Mucosa of stomach (tissue), 1 donor: ENCODE data around the gene KLF11.

Experiments used
- H3K27me3 ChIP-seq: one replicate; pipeline ENCODE4 v1.7.0; 2013; ENCODE audit warnings: mild to moderate bottlenecking, low read length; ENCODE audit not compliant: control insufficient read depth, insufficient read depth
- H3K36me3 ChIP-seq: one replicate; pipeline ENCODE4 v1.7.0; 2013; ENCODE audit warnings: low read length; ENCODE audit not compliant: control insufficient read depth, insufficient read depth
- H3K4me1 ChIP-seq: one replicate; pipeline ENCODE4 v1.7.0; 2013; ENCODE audit warnings: mild to moderate bottlenecking, low read length; ENCODE audit not compliant: control insufficient read depth, insufficient read depth
- H3K4me3 ChIP-seq: one replicate; pipeline ENCODE4 v1.7.0; 2013; ENCODE audit warnings: low read length
- H3K9ac ChIP-seq: one replicate; pipeline ENCODE4 v1.7.0; 2013; ENCODE audit warnings: mild to moderate bottlenecking, low read length, moderate library complexity
- H3K9me3 ChIP-seq: one replicate; pipeline ENCODE4 v1.7.0; 2013; ENCODE audit warnings: mild to moderate bottlenecking, low read length, moderate library complexity; ENCODE audit not compliant: control insufficient read depth
- donor health status: Pancreatic carcinoma.

KLF11 gene

DNA sequence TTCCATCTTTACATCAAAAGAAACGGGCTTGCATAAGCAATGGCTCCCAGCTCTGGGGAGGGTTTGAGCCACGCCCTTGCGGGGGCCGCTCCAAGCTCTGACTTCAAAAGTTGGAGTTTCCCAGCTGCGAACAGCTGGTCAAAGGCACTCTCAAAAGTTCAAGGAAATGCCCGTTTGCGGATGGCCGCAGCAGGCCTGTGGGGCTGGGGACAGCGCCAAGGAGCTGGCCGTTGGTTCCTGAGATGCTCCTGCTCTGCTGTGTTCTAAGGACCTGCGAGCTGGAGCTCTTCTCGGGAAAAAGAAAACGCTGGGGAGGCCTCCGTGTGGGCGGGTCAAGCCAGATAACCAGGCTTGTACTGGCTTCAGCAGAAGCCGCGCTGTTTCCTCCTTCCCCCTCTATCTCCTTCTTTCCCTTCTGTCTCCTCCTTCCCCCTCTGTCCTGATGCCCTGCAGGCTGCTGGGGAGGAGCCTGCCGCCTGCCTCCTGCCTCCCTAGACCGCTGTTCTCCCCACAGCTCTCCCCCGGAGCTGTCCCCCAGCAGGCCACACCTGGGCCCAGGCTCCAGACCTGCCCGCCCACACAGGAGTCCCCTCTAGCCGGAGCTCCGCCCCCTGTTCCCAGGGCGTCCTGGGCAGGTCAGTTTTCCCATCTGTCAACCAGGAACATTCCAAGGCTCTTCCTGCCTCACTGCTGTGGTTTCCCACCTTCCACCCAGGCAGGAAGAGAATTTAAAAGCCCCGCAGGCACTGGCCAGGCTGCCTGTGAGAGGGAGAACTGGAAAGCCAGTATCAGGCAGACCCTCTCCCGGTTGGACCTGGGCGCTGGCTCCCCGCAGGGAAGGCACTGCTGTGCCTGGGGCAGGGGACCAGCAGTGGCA, 14.1 kb downstream of the KLF11 start:
- peaks cover 5% of the 10 kb centered on the region for H3K27me3 ChIP-seq
- H3K9me3 ChIP-seq = no peaks in the 10 kb centered on the region
- no peaks in the 10 kb centered on the region for H3K36me3 ChIP-seq
- peak overlapping the region; percentile 49 for H3K9ac ChIP-seq
- no peak overlapping the region for H3K4me3 ChIP-seq
- H3K4me1 ChIP-seq = peaks cover 12% of the 10 kb centered on the region

DNA sequence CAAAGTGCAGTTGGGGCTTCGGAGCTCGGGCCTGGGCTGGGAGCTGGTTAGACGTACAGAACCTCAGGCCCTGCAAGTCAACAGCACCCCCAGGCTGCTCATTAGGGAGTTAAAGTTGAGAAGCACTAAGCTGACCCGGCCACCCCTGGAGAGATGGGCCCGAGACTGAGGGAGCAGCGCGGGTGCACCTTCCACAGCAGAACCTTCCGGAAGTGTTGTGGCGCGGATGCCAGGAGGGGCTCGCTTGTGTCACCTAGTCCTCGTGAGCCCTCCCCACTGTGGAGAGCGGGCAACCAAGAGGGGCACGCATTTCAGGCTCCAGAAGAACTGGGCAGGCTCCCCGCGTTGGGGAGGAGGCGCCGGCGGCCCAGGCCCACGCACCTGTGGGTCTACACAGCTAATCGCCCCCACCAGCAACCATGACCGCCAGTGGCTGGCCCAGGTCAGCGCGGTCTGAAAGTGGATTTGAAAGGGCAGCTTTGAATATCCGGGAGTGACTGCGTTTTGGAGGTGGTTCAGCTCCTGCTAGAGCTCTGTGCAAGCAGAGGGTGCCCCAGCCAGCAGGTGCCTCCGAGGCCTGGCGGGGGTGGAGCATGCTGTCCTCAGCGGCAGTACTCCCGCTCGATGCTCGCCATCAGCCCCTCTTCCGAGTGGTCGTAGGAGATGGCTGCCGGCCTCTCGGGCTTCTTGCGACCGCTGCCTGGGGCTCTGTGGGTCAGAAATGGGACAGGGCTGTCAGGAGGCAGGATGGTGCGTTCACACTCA, 15.1 kb downstream of the KLF11 start:
- peaks cover 5% of the 10 kb centered on the region for H3K27me3 ChIP-seq
- H3K9me3 ChIP-seq = no peaks in the 10 kb centered on the region
- no peaks in the 10 kb centered on the region for H3K36me3 ChIP-seq
- peaks cover 12% of the 10 kb centered on the region for H3K4me1 ChIP-seq
- no peak overlapping the region for H3K4me3 ChIP-seq
- no peak overlapping the region for H3K9ac ChIP-seq

DNA sequence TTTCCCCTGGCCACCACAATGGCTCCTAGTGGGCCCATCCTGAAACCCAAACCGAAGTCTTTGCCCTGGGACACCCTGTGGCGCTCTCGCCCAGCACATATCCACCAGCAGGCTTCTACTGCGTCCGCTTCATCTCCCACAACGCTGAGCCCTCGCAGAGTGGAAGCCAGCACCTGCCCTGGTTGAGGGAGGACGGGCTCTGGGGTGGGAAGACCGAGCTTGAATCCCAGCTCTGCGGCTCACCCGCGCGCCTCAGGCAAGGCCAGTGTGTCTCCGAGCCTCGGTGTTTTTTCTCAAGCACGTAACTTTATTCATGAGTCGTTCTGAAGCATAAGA, 15.6 kb downstream of the KLF11 start:
- no peak overlapping the region for H3K4me3 ChIP-seq
- peaks cover 5% of the 10 kb centered on the region for H3K27me3 ChIP-seq
- H3K9me3 ChIP-seq = no peaks in the 10 kb centered on the region
- peaks cover 12% of the 10 kb centered on the region for H3K4me1 ChIP-seq
- H3K36me3 ChIP-seq = no peaks in the 10 kb centered on the region
- H3K9ac ChIP-seq = no peak overlapping the region

DNA sequence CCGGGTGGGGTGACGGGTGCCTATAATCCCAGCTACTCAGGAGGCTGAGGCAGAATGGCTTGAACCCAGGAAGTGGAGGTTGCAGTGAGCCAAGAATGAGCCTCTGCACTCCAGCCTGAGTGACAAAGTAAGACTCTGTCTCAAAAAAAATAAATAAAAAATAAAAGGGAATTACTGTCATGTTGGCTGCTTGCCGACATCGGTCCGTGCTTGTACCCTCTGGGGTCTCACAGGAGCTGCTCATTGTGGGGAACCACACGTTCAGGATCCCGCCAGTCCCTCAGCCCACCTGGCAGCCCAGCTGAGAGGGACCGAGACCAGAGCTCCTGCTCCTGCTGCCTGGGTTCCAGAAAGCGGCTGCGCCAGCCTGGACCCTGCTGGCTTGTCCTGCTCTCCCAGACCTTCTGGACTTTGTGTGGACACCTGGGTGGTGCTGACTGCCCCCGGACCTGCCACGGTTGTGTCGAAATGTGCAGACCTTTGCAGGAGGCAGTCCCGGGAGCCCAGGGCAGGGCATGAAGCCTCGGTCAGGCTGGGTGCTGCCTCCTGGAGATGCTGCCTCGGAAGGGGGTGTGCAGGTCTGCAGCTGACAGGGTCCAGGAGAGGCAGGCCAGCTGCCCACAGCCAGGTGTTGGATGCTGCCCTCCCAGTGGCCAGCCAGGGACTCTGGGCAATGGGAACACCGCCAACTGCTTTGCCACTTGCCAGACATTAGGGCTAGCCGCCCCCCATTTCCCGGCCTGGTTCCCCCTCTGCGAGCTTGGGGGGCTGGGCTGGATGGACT, 16.4 kb downstream of the KLF11 start:
- H3K27me3 ChIP-seq = peaks cover 5% of the 10 kb centered on the region
- peaks cover 12% of the 10 kb centered on the region for H3K4me1 ChIP-seq
- no peaks in the 10 kb centered on the region for H3K9me3 ChIP-seq
- H3K9ac ChIP-seq = no peak overlapping the region
- H3K4me3 ChIP-seq = no peak overlapping the region
- no peaks in the 10 kb centered on the region for H3K36me3 ChIP-seq

DNA sequence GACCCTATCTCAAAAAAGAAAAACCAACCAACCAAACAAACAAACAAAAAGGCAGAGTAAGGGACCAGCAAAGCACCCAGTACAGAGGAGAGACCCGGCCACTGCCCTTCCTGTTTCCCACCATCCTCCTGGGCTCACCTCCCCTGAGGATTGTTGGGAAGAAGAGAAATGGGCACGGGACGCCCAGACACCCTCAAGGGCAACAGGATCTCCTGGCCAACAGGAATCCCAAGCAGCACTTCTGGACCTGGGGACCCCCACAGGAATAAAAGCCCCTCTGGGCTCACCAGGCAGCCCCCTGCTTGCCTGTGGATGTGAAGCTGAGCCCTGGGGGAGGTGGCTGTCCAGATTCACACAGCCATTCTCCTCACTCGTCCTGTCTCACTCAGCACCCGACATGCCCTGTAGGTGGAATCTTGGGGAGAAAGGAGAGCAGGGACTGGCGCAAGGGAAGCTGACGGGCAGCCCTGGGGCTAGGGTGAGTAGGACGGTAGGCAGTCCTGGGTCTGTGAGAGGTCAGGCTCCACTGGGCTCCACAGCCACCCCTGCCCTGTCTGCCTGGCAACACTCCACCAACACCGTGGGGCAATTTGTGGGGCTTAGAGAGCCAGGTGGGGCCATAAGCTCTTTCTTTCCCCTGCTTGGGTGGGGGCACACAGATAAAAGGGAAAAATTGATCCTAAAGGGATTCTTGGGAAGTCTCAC, 18.0 kb downstream of the KLF11 start:
- no peaks in the 10 kb centered on the region for H3K9me3 ChIP-seq
- no peaks in the 10 kb centered on the region for H3K36me3 ChIP-seq
- H3K9ac ChIP-seq = no peak overlapping the region
- peaks cover 5% of the 10 kb centered on the region for H3K27me3 ChIP-seq
- peaks cover 12% of the 10 kb centered on the region for H3K4me1 ChIP-seq
- H3K4me3 ChIP-seq = no peak overlapping the region

DNA sequence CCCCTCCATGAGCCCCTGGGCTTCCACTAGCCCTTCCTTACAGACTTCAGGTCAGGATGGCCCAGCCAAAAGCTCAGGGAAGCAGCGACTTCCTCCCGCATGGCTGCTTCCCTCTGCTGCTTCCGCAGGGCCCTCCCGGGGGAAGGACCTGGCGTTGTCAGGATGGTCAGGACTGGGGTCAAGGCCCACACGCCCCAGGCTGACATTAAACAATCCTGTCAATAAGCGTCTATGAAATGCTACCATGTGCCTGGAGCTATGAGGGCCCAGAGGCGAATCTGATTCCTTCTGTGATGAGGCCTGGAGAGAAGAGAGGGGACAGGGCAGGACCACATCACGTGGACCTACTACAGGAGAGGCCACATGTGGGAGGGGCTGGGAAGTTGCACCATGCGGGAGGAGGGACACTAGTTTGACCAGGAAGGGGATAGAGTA, 19.6 kb downstream of the KLF11 start:
- Histone ChIP-seq H3K4me3 (no peak overlapping the region), H3K36me3 (no peaks in the 10 kb centered on the region), H3K4me1 (peaks cover 1% of the 10 kb centered on the region), H3K27me3 (peaks cover 5% of the 10 kb centered on the region), H3K9me3 (no peaks in the 10 kb centered on the region), H3K9ac (no peak overlapping the region)

DNA sequence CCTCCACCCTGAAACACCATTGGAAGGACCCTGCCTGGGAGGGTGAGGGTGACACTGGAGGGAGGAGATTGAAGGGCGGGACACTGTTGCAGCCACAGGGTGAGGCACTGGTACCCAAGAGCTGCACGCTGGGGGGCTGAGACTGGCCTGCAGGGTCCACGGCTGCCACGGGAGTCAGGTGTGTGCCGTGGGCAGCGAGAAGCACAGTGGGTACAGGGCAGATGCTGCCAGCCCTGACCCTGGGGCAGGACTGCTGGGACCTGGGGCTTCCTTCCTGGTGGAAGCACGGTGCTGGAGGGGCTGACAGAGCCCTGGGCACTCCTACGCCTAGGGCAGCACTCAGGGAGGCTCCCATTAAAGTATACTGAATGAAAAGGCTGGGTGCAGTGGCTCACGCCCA, 20.2 kb downstream of the KLF11 start:
- Histone ChIP-seq H3K9ac (no peak overlapping the region), H3K36me3 (no peaks in the 10 kb centered on the region), H3K4me3 (no peak overlapping the region), H3K27me3 (peaks cover 5% of the 10 kb centered on the region), H3K9me3 (no peaks in the 10 kb centered on the region), H3K4me1 (no peaks in the 10 kb centered on the region)

DNA sequence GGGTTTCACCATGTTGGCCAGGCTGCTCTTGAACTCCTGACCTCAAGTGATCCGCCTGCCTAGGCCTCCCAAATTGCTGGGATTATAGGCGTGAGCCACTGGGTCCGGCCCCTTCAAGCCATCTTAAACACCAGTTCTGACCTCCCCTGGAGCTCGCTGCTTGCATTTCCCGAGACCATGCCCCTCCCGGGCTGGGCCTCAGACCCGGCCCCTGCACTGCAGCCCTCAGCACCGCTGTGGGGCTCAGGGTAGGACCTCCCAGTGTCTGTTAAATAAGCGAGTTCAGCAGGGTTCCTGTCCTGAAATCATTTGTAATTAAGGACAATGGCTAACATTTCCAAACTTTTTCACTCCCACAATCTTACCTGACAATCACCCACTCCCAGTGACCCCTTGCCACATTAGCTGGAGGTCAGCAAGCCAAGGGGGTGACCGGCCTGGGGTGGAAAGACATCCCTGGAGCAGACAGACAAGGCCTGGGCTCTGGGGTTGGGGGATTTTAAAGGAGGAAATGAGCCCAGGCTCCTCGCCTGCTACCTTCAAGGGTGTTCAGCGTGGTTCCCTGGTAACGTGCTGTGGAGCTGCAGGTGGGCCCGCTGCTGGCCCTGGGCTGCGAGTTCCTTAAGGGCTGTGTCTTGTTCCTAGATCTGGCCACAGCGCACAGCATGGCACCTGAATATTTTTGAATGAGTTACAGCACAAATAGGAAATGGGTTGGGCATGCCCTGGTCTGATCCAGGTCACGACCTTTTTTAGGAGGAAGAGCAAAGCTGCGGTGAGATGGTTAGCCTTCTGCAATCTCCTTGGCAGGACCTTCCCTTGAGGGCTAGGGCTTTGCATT, 21.8 kb downstream of the KLF11 start:
- Histone ChIP-seq H3K4me3 (no peak overlapping the region), H3K4me1 (no peaks in the 10 kb centered on the region)

DNA sequence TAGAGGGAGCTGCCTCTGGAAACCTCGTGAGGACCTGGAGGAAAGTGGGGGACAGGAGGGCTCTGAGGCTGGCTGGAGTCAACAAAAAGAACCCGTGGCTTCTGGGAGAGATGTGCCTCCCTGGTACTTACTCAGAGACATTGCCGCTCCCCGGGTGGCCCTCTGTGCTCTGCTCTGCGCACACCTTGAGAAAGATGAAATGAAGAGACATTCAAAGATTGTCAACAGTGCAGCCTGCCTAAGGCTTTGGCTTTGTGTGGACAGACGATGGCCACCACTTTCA, 22.4 kb downstream of the KLF11 start:
- Histone ChIP-seq H3K36me3 (no peaks in the 10 kb centered on the region), H3K9me3 (no peaks in the 10 kb centered on the region), H3K4me1 (no peaks in the 10 kb centered on the region), H3K9ac (no peak overlapping the region), H3K4me3 (no peak overlapping the region), H3K27me3 (peaks cover 5% of the 10 kb centered on the region)

More for the DNA sequence above, 21.8 kb downstream of the KLF11 start:
- no peak overlapping the region for H3K9ac ChIP-seq
- H3K9me3 ChIP-seq = no peaks in the 10 kb centered on the region
- H3K36me3 ChIP-seq = no peaks in the 10 kb centered on the region
- peaks cover 5% of the 10 kb centered on the region for H3K27me3 ChIP-seq

DNA sequence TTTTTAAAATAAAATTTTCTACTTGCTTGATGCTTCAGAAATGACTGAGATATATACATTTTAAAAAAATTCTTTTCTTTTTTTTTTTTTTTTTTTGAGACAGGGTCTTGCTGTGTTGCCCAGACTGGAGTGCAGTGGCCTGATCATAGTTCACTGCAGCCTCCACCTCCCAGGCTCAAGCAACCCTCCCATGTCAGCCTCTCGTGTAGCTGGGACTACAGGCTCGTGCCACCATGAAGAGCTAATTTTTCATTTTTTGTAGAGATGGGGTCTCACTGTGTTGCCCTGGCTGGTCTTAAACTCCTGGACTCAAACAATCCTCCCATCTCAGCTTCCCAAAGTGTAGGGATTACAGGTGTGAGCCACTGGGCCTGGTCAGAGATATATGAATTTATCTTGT, 24.0 kb downstream of the KLF11 start:
- Histone ChIP-seq H3K27me3 (no peaks in the 10 kb centered on the region), H3K4me3 (no peak overlapping the region), H3K36me3 (no peaks in the 10 kb centered on the region), H3K9me3 (no peaks in the 10 kb centered on the region), H3K9ac (no peak overlapping the region), H3K4me1 (no peaks in the 10 kb centered on the region)

DNA sequence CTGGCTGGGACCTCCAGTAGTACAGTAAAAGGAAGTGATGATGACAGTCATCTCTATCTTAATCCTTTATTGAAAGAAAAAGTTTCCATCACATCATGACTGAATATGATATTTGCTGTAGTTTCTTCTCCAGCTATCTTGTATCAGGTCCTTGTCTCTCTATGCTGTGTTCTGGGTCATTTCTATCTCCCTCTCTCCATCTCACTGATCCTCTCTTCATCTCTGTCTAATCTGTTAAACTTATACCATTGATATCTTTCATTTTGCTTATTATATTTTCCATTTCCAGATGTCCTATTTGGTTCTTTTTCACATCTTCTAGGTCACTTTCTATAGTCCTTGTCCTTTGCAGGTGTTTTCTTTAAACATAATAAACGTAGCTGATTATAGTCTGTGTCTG, 24.5 kb downstream of the KLF11 start:
- Histone ChIP-seq H3K9me3 (no peaks in the 10 kb centered on the region), H3K4me1 (no peaks in the 10 kb centered on the region), H3K36me3 (no peaks in the 10 kb centered on the region), H3K9ac (no peak overlapping the region), H3K4me3 (no peak overlapping the region), H3K27me3 (no peaks in the 10 kb centered on the region)
